Activated CD4-positive, alpha-beta T cell treated with anti-CD3 and anti-CD28 coated beads, Interleukin-2, amount 10 ng/mL, durations not matched to agents 7 days and 5 days (primary cell): ENCODE results near the gene UGT8. TPM values are rescaled to one million over a fixed set of nuclear protein-coding genes. Genes with fewer than 3 reads are reported as not detected.
"Not testable (repeated sequence)": the region's sequence is repeated elsewhere in the genome, so short reads cannot be mapped to it uniquely, and the experiment has no call there.

Experiments used
- CTCF ChIA-PET: fragments of 350-600 bp; sonication (Branson Sonifier 250); formaldehyde crosslinking; loops from one replicate; lab custom pipeline; 2021; ENCODE audit warnings: antibody characterized with exemption; lab: Charles Lee
- POLR2A ChIA-PET: fragments of 350-600 bp; sonication (Branson Sonifier 250); formaldehyde crosslinking; loops from one replicate; lab custom pipeline; 2021; ENCODE audit warnings: antibody characterized with exemption; lab: Charles Lee
- DNase-seq: peaks from one replicate; pipeline ENCODE4 v3.0.0-alpha.2; 2020
- H3K27ac Mint-ChIP-seq: one replicate; pipeline ENCODE4 v1.8.0; 2021; ENCODE audit warnings: mild to moderate bottlenecking, moderate library complexity, mixed read lengths
- H3K27me3 Mint-ChIP-seq: one replicate; pipeline ENCODE4 v1.8.0; 2021; ENCODE audit warnings: mixed read lengths
- H3K36me3 Mint-ChIP-seq: one replicate; pipeline ENCODE4 v1.8.0; 2021; ENCODE audit warnings: low read depth, mixed read lengths
- H3K4me1 Mint-ChIP-seq: one replicate; pipeline ENCODE4 v1.8.0; 2021; ENCODE audit warnings: mixed read lengths
- H3K4me3 Mint-ChIP-seq: one replicate; pipeline ENCODE4 v1.8.0; 2021; ENCODE audit warnings: mild to moderate bottlenecking, moderate library complexity, mixed read lengths
- H3K9me3 Mint-ChIP-seq: one replicate; pipeline ENCODE4 v1.8.0; 2021; ENCODE audit warnings: mixed read lengths
- total RNA-seq, 2 experiments: library from RNA; stranded (reverse); gene quantifications; one replicate each; pipeline ENCODE4 v1.2.3, GENCODE V29; 2021

The UGT8 gene
- total RNA-seq, 2 experiments from 2014 or later = 0.12 to 0.19 TPM

- DNase-seq = no peak
- no peaks in the 10 kb centered on the region for H3K9me3 Mint-ChIP-seq
- no peaks in the 10 kb centered on the region for H3K36me3 Mint-ChIP-seq
- no peak overlapping the region for H3K4me3 Mint-ChIP-seq
- ChIA-PET POLR2A (no interaction called here), CTCF (no interaction called here)
- no peaks in the 10 kb centered on the region for H3K4me1 Mint-ChIP-seq
- H3K27ac Mint-ChIP-seq = no peak overlapping the region
- H3K27me3 Mint-ChIP-seq = no peaks in the 10 kb centered on the region
These were observed 37.8 kb downstream of the UGT8 start for GRCh38 chr4:114636192-114636935.

- H3K27ac Mint-ChIP-seq = no peak overlapping the region
- H3K4me3 Mint-ChIP-seq = no peak overlapping the region
- POLR2A ChIA-PET = no interaction called here
- no peaks in the 10 kb centered on the region for H3K9me3 Mint-ChIP-seq
- no peaks in the 10 kb centered on the region for H3K4me1 Mint-ChIP-seq
- CTCF ChIA-PET = interaction anchor here (0.6 kb wide), 1 partner anchor 10 kb away, joined by 3 read pairs; no protein-coding TSS in a partner anchor
- H3K36me3 Mint-ChIP-seq = no peaks in the 10 kb centered on the region
- H3K27me3 Mint-ChIP-seq = no peaks in the 10 kb centered on the region
- DNase-seq = no peak
These were observed 43.7 kb downstream of the UGT8 start for GRCh38 chr4:114642173-114642780.

GRCh38 chr4:114649908-114650307 lies 51.3 kb downstream of the UGT8 start:
- H3K4me1 Mint-ChIP-seq = no peaks in the 10 kb centered on the region
- no peak overlapping the region for H3K27ac Mint-ChIP-seq
- DNase-seq = no peak
- POLR2A ChIA-PET = no interaction called here
- H3K36me3 Mint-ChIP-seq = no peaks in the 10 kb centered on the region
- H3K9me3 Mint-ChIP-seq = no peaks in the 10 kb centered on the region
- CTCF ChIA-PET = no interaction called here
- H3K27me3 Mint-ChIP-seq = no peaks in the 10 kb centered on the region
- no peak overlapping the region for H3K4me3 Mint-ChIP-seq

- Mint-ChIP-seq H3K27me3 (peaks cover 7% of the 10 kb centered on the region), H3K4me1 (no peaks in the 10 kb centered on the region), H3K9me3 (no peaks in the 10 kb centered on the region), H3K27ac (no peak overlapping the region), H3K36me3 (no peaks in the 10 kb centered on the region), H3K4me3 (no peak overlapping the region)
- no peak for DNase-seq
- ChIA-PET CTCF (interaction anchor here (0.9 kb wide), 1 partner anchor 244 kb away, joined by 3 read pairs; no protein-coding TSS in a partner anchor), POLR2A (no interaction called here)
These were observed 55.1 kb downstream of the UGT8 start for GRCh38 chr4:114653675-114654074.

- H3K36me3 Mint-ChIP-seq = no peaks in the 10 kb centered on the region
- CTCF ChIA-PET = no interaction called here
- H3K4me3 Mint-ChIP-seq = no peak overlapping the region
- no peaks in the 10 kb centered on the region for H3K4me1 Mint-ChIP-seq
- H3K9me3 Mint-ChIP-seq = no peaks in the 10 kb centered on the region
- DNase-seq = no peak
- H3K27ac Mint-ChIP-seq = no peak overlapping the region
- H3K27me3 Mint-ChIP-seq = peaks cover 7% of the 10 kb centered on the region
- POLR2A ChIA-PET = no interaction called here
These were observed 56.0 kb downstream of the UGT8 start for GRCh38 chr4:114654592-114654991.

- H3K4me1 Mint-ChIP-seq = no peaks in the 10 kb centered on the region
- H3K36me3 Mint-ChIP-seq = no peaks in the 10 kb centered on the region
- H3K9me3 Mint-ChIP-seq = no peaks in the 10 kb centered on the region
- ChIA-PET CTCF (no interaction called here), POLR2A (no interaction called here)
- H3K27ac Mint-ChIP-seq = no peak overlapping the region
- no peak for DNase-seq
- H3K4me3 Mint-ChIP-seq = no peak overlapping the region
- H3K27me3 Mint-ChIP-seq = peaks cover 7% of the 10 kb centered on the region
These were observed 59.6 kb downstream of the UGT8 start for GRCh38 chr4:114658179-114658578.

- Mint-ChIP-seq H3K4me3 (no peak overlapping the region), H3K4me1 (no peaks in the 10 kb centered on the region), H3K36me3 (no peaks in the 10 kb centered on the region), H3K9me3 (no peaks in the 10 kb centered on the region), H3K27me3 (peaks cover 7% of the 10 kb centered on the region), H3K27ac (no peak overlapping the region)
- DNase-seq = no peak
- ChIA-PET POLR2A (no interaction called here), CTCF (interaction anchor here (0.6 kb wide), 1 partner anchor 691 kb away, joined by 3 read pairs; no protein-coding TSS in a partner anchor)
These were observed 60.2 kb downstream of the UGT8 start for GRCh38 chr4:114658776-114659175.

- no peak overlapping the region for H3K4me3 Mint-ChIP-seq
- ChIA-PET POLR2A (no interaction called here), CTCF (interaction anchor here (0.6 kb wide), 1 partner anchor 692 kb away, joined by 3 read pairs; no protein-coding TSS in a partner anchor)
- H3K27me3 Mint-ChIP-seq = peaks cover 7% of the 10 kb centered on the region
- no peaks in the 10 kb centered on the region for H3K9me3 Mint-ChIP-seq
- no peaks in the 10 kb centered on the region for H3K36me3 Mint-ChIP-seq
- H3K4me1 Mint-ChIP-seq = no peaks in the 10 kb centered on the region
- peak; percentile 38 for DNase-seq
- no peak overlapping the region for H3K27ac Mint-ChIP-seq
These were observed 60.9 kb downstream of the UGT8 start for GRCh38 chr4:114659386-114660008.

GRCh38 chr4:114663083-114663482 lies 64.5 kb downstream of the UGT8 start:
- no peaks in the 10 kb centered on the region for H3K4me1 Mint-ChIP-seq
- ChIA-PET POLR2A (no interaction called here), CTCF (no interaction called here)
- no peak overlapping the region for H3K27ac Mint-ChIP-seq
- H3K4me3 Mint-ChIP-seq = no peak overlapping the region
- H3K27me3 Mint-ChIP-seq = peaks cover 8% of the 10 kb centered on the region
- H3K9me3 Mint-ChIP-seq = no peaks in the 10 kb centered on the region
- no peak for DNase-seq
- H3K36me3 Mint-ChIP-seq = no peaks in the 10 kb centered on the region

GRCh38 chr4:114668577-114668976 lies 70.0 kb downstream of the UGT8 start:
- no peak overlapping the region for H3K4me3 Mint-ChIP-seq
- no peaks in the 10 kb centered on the region for H3K4me1 Mint-ChIP-seq
- H3K9me3 Mint-ChIP-seq = no peaks in the 10 kb centered on the region
- ChIA-PET POLR2A (no interaction called here), CTCF (no interaction called here)
- H3K36me3 Mint-ChIP-seq = no peaks in the 10 kb centered on the region
- no peak for DNase-seq
- no peak overlapping the region for H3K27ac Mint-ChIP-seq
- H3K27me3 Mint-ChIP-seq = peaks cover 8% of the 10 kb centered on the region

- H3K4me3 Mint-ChIP-seq, H3K4me1 Mint-ChIP-seq, POLR2A ChIA-PET, CTCF ChIA-PET, H3K9me3 Mint-ChIP-seq, H3K27ac Mint-ChIP-seq, DNase-seq, H3K36me3 Mint-ChIP-seq: not testable (repeated sequence)
- peaks cover 10% of the 10 kb centered on the region for H3K27me3 Mint-ChIP-seq
These were observed 72.1 kb downstream of the UGT8 start for GRCh38 chr4:114670733-114671132.

- Mint-ChIP-seq H3K36me3 (no peaks in the 10 kb centered on the region), H3K9me3 (no peaks in the 10 kb centered on the region), H3K4me1 (no peaks in the 10 kb centered on the region), H3K4me3 (no peak overlapping the region), H3K27me3 (peaks cover 6% of the 10 kb centered on the region), H3K27ac (no peak overlapping the region)
- CTCF ChIA-PET = no interaction called here
- DNase-seq = no peak
- POLR2A ChIA-PET = no interaction called here
These were observed 74.7 kb downstream of the UGT8 start for GRCh38 chr4:114673306-114673705.

GRCh38 chr4:114674080-114674479 lies 75.5 kb downstream of the UGT8 start:
- Mint-ChIP-seq H3K9me3 (no peaks in the 10 kb centered on the region), H3K27me3 (peaks cover 6% of the 10 kb centered on the region), H3K4me1 (no peaks in the 10 kb centered on the region), H3K36me3 (no peaks in the 10 kb centered on the region), H3K27ac (no peak overlapping the region), H3K4me3 (no peak overlapping the region)
- CTCF ChIA-PET = no interaction called here
- POLR2A ChIA-PET = no interaction called here
- DNase-seq = no peak
